ENCODE results near the gene TCF7L2.

DNA sequence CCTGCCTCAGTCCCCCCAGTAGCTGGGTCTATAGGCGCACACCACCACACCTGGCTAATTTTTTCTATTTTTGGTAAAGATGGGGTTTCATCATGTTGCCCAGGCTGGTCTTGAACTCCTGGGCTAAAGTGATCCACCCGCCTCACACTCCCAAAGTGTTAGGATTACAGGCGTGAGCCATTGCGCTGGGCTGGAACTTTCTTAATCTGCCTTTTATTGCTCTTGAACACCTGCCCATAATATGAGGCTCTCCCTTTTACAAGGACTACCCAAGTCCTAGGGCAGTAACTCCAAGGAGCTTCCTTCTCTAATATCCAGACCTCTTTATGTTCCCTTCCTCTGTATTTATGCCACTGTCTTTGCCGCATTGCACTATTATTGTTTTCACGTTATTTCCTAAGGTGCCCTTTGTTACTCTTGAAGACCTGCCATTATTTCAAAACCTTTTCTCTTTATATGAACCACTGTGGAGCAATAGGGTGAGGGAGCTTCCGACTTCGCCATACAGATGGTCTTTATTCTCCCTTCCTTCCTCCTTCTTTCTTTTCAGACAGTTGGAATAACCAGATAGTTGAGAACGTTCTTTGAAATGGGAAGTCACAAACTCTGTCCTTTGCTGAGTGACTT is 36.3 kb upstream of the TCF7L2 start:
- TF ChIP-seq POLR2AphosphoS5 (IDR thresholded peaks at IDR 0.05; ENCODE audit: low read depth, low read length) (no peak), CTCF (IDR thresholded peaks at IDR 0.05) (no peak)
